GM21723 (cell line): ENCODE results near the gene LEMD2.

Source experiments
- ATAC-seq: cut with Tn5 transposase; IDR thresholded peaks from one replicate; pipeline ENCODE4 v1.9.1; 2021; ENCODE audit warnings: mild to moderate bottlenecking, moderate library complexity; ENCODE audit not compliant: unreplicated experiment

LEMD2 gene

GRCh38 chr6:33820243-33820642 is 31.3 kb upstream of the LEMD2 start:
- no peak for ATAC-seq

GRCh38 chr6:33819021-33819420 is 30.1 kb upstream of the LEMD2 start:
- no peak for ATAC-seq

DNA sequence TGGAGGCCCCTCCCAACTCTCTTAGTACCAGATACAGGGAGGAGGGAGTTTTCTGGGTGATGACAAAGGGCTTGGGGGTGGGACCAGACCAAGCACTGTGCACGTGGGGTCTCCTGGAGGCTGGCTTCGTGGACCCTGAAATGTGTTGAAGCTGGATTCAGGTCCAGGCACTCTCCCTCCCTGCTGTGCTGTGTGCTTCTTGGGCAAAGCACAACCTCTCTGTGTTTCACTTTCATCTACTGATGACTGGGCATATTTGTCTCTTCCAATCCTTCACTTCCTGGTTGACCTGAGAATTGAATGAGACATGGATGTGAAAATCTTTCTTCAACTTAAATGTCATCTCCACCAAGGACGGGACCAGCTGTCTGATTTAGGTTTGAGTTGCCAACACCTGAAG is 29.4 kb upstream of the LEMD2 start:
- no peak for ATAC-seq

DNA sequence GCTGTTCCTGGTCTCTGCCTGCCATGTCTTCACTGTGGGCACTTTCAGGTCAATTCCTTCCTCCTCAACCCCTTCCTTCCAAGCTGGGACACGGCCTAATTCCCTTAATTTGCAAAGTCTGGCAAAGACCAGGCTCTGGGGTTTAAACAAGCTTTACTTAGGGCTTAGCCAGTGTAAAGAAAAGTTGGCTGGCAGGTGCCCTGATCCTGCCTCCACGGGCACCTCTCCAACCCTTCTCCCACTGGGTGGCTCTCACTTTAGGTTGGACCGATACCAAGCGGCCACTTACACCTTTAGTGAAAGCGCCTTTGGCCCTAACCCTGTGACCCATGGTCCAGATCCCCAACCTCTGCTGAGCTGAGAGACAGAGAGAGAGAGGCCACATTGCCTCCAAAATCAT is 28.6 kb upstream of the LEMD2 start:
- ATAC-seq = no peak

DNA sequence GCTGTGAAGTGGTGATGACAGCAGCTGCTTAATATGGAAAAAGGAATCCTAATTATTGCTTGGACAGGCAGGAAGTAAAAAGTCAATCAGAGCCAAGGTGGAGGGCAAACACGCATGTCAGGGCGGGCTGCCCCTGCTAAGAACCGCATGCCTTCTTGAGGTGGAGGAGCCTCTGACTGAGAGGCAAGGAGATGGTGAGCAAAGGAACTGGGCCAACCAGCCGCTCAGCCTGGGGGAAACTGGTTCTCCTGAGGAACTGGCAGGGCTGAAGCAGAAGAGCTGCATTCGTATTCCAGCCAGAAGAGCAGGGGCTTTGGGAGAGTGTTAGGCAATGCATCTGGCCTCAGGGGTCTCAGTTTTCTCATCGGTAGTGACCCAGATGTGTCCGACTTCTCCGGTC is 28.0 kb upstream of the LEMD2 start:
- ATAC-seq = no peak

GRCh38 chr6:33815854-33816253 is 26.9 kb upstream of the LEMD2 start:
- no peak for ATAC-seq

DNA sequence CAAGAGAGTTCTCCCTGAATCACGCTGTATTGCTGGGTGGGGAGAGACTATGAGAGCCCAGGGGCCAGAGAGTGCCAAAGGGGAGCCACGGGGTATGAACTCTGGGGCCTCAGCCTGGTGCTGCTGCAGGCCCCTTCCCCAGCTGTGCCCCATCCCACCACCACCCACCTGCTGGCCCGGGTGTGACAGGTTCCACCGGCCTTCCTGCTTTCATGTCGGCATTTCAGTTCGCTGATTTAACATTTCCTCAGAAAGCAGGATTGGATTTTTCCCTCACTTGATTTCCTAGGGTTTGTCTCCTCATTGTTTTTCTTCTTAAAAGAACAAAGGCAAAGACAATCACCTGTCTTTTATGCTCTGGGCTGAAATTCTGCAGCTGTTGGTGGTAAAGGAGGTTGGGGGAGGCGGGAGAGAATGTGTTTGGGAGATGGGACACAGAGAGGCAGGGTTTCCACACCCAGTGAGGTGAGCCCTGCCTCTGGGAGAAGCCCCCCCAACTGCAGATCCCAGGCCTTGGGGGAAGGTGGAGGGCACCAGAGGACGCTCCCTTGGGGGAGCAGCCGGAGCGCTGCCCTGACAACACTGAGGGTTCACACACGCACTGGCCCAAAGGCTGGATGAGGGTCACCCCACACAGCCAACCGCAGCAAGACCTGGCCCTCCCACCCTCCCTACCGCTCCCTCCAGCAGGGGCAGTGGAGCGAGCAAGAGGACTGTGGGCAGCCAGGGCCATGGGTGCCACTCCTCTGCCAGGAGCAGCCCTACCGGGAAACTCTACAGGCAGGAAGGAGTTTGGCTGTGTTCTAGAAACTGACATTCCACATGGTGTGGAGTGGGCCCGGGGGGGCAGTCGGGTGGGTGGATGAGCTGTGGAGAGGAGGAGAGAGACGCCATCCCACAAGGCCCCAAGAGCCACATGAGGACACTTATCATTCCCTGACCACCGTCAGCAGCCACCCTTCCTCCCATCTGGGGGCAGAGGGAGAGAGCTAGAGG is 25.4 kb upstream of the LEMD2 start:
- no peak for ATAC-seq

DNA sequence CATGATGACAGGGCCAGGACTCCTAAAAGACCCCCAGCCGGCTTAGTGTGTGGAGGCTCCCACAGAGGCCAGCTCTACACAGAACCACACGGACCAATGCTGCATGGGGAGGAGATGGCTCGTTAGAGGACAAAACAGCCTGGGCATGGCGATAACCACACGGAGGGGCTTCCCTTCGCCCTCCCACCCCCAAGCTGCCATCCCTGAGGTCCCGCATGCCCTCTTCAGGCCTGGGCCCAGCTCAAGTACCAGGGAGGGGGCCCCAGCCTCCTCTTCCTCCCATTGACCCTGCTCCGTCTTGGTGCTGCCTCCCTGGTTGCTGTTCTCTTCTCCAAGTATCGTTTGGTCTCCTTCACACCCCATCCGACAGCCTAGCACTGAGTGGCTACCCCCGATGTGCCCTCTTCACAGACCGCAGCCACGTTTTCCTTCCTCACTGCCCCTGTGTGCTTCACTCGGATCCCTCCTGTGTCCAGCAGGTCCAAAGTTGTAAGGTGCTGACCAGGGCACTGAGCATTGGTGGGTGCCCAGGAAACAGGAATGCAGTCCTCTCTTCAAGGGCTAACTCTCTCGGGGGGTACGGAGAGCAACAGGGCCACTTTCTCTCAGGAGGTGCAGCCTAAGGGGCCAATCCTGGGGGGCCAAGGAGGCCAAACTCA is 24.4 kb upstream of the LEMD2 start:
- ATAC-seq = no peak

DNA sequence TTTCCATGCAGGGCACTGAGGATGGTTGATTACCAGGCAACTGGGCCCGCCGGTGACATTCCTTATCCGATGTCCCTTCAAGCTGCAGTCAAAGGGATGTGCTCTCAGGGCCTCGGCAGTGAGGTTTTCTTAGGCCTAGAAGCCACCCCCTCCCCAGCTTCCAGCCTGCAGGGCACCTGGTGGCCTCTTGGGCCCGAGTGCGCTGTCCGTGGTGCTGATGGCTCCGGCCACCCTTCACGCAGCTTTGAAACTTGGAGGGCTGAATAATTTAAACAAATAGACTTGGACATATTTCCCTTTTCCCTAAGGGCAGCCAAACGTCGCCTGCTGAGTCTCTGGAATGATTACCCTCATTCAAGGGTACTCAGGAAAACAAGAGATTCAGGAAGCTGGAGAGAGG is 23.7 kb upstream of the LEMD2 start:
- no peak for ATAC-seq

DNA sequence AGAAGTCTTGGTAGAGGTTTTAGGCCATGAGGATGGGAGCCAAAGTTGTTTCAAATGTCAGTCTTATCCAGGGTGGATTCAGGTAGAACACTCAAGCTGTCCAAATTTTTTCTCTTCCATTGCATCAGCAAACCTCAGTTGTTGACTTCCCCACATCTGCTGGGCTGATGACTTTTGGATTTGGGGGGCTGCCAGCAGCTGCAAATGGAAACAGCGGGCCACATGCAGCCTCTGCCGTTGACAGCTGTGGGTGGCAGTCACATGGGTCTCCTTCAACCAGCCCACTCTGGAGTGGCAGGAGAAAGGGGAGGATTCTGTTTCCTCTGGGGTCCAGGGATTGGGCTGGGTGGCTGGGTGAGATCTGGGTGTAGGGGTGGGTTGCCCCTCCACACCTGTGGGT is 20.7 kb upstream of the LEMD2 start:
- ATAC-seq = no peak

GRCh38 chr6:33808641-33809180 is 19.8 kb upstream of the LEMD2 start:
- no peak for ATAC-seq

DNA sequence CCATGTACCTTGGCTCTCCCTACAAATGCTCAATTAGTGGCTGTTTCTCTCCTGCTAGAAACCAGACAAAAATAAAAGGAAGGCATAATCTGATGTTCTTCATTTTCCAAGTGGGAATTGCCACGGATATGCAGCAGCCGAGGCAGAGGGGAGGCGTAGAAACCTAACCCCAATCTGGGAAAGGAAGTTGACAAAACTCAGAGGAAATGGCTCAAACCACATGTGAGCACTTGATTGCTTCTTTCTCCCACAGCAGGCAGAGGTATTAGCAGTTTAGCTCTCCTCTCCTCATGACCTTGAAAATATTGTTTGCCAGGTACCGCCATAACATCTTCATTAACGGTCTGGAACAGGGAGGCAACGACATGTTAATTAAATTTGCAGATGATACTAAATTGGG is 18.7 kb upstream of the LEMD2 start:
- no peak for ATAC-seq

DNA sequence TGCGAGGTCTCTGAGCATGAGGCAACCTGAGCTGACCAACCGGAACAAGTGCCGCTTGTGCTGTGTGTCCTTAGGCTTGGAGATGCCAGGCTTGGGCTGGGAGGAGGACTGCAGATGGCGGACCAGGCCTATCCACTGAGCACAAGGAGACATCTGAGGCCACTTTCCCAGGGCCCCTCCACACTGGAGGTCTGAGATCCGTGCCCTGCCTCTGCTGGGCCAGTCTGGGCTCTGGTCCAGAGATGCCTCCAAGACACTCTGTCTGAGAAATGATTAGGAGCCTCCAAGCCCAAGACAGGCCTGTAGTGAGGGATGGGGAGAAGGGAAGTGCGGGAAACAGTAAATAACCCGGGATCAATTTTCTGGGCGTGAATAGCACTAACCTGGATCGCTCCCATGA is 17.9 kb upstream of the LEMD2 start:
- ATAC-seq = no peak

- no peak for ATAC-seq
Measured at GRCh38 chr6:33803571-33804053, 14.7 kb upstream of the LEMD2 start, which contains the start of gene MLN. Gene MLN, minus strand, starts transcription at chr6:33804003. Its CDS starts 2,840 bp downstream, at chr6:33801163.

- no peak for ATAC-seq
Measured at GRCh38 chr6:33802186-33802958, 13.4 kb upstream of the LEMD2 start.

- ATAC-seq = no peak
Measured at GRCh38 chr6:33801611-33802010, 12.7 kb upstream of the LEMD2 start.

DNA sequence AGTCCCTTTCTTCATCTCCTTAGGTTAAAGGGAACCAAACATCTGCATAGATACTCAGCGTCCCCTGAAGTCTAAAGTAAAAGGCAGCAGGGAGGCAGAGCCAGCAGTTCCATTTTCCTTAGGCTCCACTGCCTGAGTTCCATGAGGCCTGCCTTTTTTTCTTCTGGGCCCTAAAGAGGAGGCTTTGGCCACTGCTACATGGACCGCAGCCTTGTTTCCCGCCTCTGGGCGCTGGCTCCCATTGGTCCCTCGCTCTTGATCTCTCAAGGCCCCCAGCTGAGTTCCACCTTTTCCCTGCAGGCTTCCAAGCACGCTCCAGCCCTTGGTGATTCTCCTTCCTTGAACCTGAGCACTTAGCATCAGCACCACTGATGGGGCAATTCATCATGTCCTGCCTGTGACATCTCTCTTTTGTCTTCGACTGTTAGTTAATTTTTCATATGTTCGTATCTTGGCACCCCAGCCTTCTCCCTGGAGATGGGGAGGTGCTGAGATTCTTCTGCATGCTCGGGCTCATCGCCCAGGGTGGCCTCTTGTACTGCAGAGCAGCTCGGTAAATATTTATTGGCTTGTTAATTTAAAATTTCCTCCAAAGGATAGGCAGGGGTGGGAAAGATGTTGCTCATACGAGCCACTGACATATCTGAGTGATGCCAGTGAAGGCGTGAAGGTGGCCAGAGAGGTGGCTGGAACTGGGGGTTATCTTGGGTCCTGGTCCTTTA is 11.5 kb upstream of the LEMD2 start:
- no peak for ATAC-seq

GRCh38 chr6:33799454-33800113 is 10.7 kb upstream of the LEMD2 start:
- no peak for ATAC-seq

GRCh38 chr6:33798343-33798848 is 9.5 kb upstream of the LEMD2 start:
- ATAC-seq = no peak
